Measurements from ENCODE around the gene ZFP30.
"Not testable (repeated sequence)": the region's sequence is repeated elsewhere in the genome, so short reads cannot be mapped to it uniquely, and the experiment has no call there.

- TF ChIP-seq, protein P1, sequence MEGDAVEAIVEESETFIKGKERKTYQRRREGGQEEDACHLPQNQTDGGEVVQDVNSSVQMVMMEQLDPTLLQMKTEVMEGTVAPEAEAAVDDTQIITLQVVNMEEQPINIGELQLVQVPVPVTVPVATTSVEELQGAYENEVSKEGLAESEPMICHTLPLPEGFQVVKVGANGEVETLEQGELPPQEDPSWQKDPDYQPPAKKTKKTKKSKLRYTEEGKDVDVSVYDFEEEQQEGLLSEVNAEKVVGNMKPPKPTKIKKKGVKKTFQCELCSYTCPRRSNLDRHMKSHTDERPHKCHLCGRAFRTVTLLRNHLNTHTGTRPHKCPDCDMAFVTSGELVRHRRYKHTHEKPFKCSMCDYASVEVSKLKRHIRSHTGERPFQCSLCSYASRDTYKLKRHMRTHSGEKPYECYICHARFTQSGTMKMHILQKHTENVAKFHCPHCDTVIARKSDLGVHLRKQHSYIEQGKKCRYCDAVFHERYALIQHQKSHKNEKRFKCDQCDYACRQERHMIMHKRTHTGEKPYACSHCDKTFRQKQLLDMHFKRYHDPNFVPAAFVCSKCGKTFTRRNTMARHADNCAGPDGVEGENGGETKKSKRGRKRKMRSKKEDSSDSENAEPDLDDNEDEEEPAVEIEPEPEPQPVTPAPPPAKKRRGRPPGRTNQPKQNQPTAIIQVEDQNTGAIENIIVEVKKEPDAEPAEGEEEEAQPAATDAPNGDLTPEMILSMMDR (IDR thresholded peaks at IDR 0.05): not testable (repeated sequence)
- not testable (repeated sequence) for TF ChIP-seq POLR2AphosphoS5, POLR2A (IDR thresholded peaks at IDR 0.05)
These were observed 1.9 kb upstream of the ZFP30 start for GRCh38 chr19:37657157-37657556.
